Measurements from ENCODE around the gene PKM. TPM values are rescaled to one million over a fixed set of nuclear protein-coding genes. Genes with fewer than 3 reads are reported as not detected.

PKM gene
- total RNA-seq, 1 experiment from 2014 or later: 1,858 TPM

DNA sequence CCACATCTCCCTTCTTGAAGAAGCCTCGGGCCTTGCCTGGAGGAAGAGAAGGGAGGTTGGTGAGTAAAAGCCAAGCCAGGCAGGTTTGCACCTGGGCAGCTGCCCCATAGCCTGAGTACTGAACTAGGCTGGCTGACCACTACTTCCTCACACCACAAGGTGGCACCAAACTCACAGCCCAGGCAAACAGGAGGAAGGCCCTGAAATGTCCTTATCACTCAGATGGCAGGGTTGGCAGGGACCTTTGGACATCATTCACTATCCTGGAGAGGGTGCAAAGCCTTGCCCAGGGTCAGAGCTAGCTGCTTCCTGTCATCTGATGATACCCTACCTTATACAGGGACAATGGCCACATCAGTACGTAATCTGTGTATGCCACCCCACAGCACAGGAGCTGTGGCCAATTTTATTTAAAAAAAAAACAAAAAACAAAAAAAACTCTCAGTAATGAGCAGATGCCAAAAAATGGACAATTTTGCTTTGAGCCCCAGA lies 31.2 kb downstream of the PKM start:
- Histone ChIP-seq H3K9me3 (replicated peaks) (no peaks in the 10 kb centered on the region), H3K27me3 (no peaks in the 10 kb centered on the region), H3K36me3 (peaks cover 70% of the 10 kb centered on the region), H3K4me1 (peaks cover 32% of the 10 kb centered on the region), H3K4me3 (no peak overlapping the region), H3K27ac (no peak overlapping the region)
- DNase-seq: peak; percentile 55 to 75

DNA sequence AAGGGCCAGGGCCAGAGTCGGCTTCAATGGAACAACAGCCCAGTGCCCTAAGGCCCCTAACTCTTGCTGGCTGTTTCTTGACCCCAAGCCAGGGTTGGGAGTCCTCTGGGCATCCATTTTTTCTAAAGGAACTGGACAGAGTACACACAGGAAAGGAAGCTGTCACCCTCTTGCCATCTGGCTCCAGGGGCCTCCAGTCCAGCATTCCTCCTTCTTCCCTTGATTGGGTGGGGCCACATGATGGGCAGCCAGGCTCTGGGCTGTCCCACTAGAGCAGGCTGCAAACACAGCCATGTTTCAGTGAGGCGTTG lies 31.8 kb downstream of the PKM start:
- no peaks in the 10 kb centered on the region for H3K27me3 ChIP-seq
- no peak overlapping the region for H3K27ac ChIP-seq
- no peak overlapping the region for H3K4me3 ChIP-seq
- H3K4me1 ChIP-seq: peaks cover 27% of the 10 kb centered on the region
- H3K36me3 ChIP-seq: peaks cover 64% of the 10 kb centered on the region
- no peak for DNase-seq
- H3K9me3 ChIP-seq (replicated peaks): no peaks in the 10 kb centered on the region

DNA sequence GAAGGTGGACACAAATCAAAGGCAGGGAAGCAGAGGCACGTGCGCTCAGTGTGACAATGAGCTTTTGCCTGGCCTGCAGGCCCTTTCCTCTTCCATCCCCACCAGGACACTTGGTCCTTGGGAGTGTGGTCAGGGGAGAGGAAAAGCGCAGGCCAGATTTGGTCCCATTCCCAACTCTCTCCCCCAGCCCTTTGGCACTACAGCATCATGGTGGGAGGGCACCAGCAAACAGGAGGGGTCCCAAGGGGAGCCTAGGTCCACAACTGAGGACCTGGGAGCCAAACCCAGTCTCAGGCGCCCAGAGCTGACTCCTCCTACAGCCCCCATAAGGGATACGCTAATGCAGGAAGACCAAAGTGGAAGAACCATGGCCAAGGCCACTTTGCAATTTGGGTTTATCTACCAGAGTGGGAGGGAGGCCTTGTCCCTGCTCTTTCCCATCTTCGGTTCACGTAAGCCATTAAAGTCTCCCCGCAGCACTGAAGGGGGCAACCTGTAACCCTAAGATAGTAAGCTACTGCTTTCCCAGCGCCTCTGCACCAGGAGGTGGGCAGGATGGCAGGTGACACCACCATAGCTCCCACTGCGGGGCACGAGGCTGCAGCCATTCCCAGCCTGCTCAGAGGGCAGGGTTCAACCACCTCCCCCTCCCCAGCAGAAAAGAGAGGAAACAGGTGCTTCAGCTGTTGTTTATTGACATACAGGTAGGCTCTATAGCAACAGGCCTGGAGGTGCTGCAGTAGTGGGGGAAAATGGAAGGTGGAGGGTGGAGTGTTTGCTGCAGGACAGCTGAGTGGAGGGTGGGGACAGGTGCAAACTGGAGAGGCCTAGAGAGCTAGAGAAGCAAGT lies 32.4 kb downstream of the PKM start:
- H3K27me3 ChIP-seq: no peaks in the 10 kb centered on the region
- peaks cover 58% of the 10 kb centered on the region for H3K36me3 ChIP-seq
- H3K27ac ChIP-seq: no peak overlapping the region
- no peaks in the 10 kb centered on the region for H3K9me3 ChIP-seq (replicated peaks)
- H3K4me3 ChIP-seq: no peak overlapping the region
- DNase-seq: no peak
- H3K4me1 ChIP-seq: peaks cover 24% of the 10 kb centered on the region

DNA sequence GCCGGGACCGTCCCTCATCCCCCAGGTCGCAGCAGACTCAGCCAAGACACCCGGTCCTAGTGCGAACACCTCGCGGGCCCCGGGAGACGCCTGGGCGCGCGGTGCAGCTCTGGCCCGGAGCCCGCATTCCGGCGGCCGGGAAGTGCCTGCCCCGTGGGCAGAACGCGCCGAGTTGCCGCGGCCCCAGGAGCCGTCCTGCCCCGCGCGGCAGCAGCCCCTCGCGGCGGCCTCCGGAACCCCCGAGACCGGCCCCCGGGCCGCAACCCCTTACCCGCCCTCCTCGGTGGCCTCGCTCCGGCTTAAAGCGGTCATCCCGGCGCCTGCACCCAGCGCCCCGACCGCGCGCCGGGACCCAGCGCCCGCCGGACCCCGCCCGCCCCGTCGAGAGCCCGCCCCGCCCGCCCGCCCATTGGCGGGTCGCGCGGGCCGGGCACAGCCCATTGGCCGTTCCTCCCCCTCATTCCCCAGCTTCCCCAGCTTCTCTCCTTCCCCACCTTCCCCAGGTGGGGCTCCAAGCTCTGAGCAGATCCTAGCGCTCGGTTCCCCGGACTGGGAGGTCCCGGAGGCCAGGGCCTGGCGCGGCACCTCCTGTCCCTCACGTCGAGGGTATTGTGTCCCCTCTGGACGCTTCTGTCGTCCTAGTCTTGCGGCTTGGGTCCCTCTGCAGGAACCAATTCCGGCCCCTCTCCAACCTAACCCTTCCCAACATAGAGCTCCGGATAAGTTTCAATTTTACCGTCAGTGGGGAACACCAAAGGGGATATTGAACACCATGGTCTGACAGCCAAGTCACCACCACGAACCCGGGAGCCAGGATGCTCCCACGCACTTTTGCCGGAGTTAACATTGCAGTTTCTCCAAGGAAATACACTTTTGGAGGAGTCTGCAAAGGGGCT lies 33.3 kb downstream of the PKM start, which contains the start of gene GRAMD2A:
TSS of gene GRAMD2A (minus strand) at position 328 of the 896 bp plus-strand sequence.
- Histone ChIP-seq H3K27ac (no peak within 1 kb of the TSS), H3K4me1 (peaks cover 18% of the 10 kb centered on the region), H3K27me3 (no peaks in the 10 kb centered on the region), H3K36me3 (peaks cover 49% of the 10 kb centered on the region), H3K4me3 (no peak within 1 kb of the TSS), H3K9me3 (replicated peaks) (no peaks in the 10 kb centered on the region)
- peak in 1 of 2 experiments; percentile 26 for DNase-seq

DNA sequence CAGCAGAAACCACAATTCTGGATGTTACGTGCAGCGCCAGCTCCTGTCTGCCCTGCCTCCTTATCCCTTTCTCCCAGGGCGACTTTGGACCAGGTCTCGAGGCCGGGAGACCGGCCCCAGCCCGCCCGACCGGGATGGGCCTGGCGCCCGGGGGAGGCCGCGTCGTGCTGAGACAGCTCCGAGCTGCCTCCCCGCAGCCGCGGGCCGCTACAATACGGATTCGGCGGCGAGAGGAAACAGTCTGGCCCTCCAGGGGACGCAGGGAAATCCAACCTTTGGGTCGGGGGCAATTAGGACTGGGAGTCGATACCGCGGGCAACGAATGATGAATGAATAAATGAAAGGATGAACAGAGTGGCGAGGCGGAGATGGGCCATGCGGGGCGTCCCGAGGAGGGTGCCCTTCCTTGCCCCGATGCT lies 33.9 kb downstream of the PKM start:
- H3K9me3 ChIP-seq (replicated peaks): no peaks in the 10 kb centered on the region
- DNase-seq: no peak
- no peak overlapping the region for H3K4me3 ChIP-seq
- H3K27ac ChIP-seq: no peak overlapping the region
- H3K36me3 ChIP-seq: peaks cover 43% of the 10 kb centered on the region
- no peaks in the 10 kb centered on the region for H3K27me3 ChIP-seq
- peaks cover 21% of the 10 kb centered on the region for H3K4me1 ChIP-seq

DNA sequence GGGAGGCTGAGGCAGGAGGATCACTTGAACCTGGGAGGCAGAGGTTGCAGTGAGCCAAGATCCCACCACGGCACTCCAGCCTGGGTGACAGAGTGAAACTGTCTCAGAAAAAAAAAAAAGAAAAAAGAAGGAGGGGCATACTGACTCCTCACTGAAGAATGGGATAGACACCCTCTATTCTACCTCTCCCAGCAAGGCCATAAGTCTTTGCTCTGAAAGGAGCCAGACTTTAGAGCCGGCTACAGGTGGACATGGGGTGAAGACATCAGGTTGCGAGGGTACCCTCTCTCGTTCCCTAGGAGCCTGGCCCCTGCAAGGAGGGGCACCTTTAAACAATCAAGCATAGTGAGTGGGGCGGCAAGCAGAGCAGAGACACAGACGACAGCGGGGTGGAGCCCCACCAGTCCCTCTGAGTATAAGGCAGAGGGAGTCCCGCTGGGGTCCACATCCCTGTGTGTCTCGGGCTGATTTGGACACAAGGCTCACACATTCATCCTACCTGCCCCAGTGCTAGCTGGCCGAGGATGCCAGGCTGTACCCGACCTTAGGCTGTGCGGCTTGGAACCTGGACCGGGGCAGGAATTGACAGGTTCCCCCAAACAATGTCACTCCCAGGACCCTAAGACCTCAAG lies 34.5 kb downstream of the PKM start:
- Histone ChIP-seq H3K36me3 (peaks cover 38% of the 10 kb centered on the region), H3K27me3 (no peaks in the 10 kb centered on the region), H3K4me3 (no peak overlapping the region), H3K9me3 (replicated peaks) (no peaks in the 10 kb centered on the region), H3K27ac (no peak overlapping the region), H3K4me1 (peaks cover 16% of the 10 kb centered on the region)
- peak in 1 of 2 experiments; percentile 34 for DNase-seq

DNA sequence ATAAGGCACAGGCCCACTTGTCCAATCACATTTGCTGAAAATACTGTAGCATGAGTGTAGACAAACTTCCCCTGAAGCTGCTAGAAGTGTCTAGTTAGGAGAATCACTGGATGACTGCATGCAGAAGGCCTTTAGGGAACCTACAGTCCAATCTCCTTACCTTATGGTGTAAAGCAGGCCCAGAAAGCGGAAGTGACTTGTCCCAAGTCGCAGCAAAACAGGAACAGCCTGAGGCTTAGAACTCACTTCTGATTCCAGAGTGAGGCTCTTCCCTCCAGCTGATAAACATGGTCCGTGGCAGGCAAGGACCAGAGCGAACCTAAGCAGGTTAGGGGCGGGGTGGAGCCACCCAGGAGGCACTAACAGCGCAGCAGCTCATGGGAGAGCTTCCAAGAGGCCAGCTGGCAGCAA lies 35.9 kb downstream of the PKM start:
- DNase-seq: no peak
- Histone ChIP-seq H3K27me3 (no peaks in the 10 kb centered on the region), H3K4me1 (peaks cover 9% of the 10 kb centered on the region; the same call in 1 of the 2 replicates), H3K27ac (no peak overlapping the region), H3K9me3 (replicated peaks) (no peaks in the 10 kb centered on the region), H3K36me3 (peaks cover 23% of the 10 kb centered on the region), H3K4me3 (no peak overlapping the region)

DNA sequence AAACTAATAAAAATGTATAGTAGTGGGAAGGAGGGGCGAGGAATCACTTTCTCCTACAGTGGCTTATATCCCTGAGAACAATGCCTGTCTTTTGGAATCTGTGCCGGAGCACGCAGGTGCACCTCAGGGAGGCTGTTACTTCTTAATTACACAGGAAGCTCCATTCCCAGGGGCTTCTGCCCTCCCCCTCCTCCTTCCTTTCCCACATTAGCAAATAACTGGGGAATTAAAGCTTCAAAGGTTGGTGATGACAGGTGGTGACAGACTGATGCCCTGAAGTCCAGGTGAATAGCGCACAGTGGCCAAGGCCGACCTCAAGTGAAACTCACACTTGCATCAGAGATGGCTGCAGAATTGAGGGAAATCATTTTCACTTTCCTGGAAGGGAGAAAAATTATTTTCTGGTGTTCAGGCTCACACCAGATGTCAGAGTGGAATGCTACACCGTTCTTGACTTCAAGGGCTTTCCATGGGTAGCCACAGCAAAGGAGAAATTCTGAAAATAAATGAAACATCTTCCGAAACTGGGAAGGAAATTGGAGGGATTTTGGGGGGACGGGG lies 37.1 kb downstream of the PKM start:
- peaks cover 10% of the 10 kb centered on the region; the same call in 1 of the 2 replicates for H3K4me1 ChIP-seq
- H3K9me3 ChIP-seq (replicated peaks): no peaks in the 10 kb centered on the region
- H3K27ac ChIP-seq: no peak overlapping the region
- peaks cover 12% of the 10 kb centered on the region for H3K36me3 ChIP-seq
- no peak overlapping the region for H3K4me3 ChIP-seq
- H3K27me3 ChIP-seq: no peaks in the 10 kb centered on the region
- DNase-seq: no peak

DNA sequence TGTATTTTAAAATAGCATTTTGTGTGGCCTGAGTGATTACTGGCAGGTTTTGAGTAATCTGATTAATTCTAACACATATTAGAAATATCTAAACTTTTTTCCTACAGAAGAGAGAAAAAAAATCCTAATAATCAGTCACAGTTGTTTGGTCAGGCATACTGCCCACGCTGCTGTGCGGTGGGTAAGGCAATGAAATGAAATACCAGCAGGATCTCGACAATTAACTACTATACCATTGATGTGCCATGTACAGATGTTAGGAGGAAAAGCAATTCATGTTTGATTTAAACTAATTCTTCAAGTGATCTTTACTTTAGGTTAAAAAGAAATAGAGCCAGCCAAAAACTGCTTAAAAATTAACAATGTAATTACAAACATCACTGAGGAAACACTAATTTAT lies 38.6 kb downstream of the PKM start:
- peak in 1 of 2 experiments; percentile 55 for DNase-seq
- H3K4me3 ChIP-seq: no peak overlapping the region
- H3K27ac ChIP-seq: no peak overlapping the region
- H3K9me3 ChIP-seq (replicated peaks): no peaks in the 10 kb centered on the region
- H3K27me3 ChIP-seq: no peaks in the 10 kb centered on the region
- H3K36me3 ChIP-seq: no peaks in the 10 kb centered on the region
- H3K4me1 ChIP-seq: peaks cover 11% of the 10 kb centered on the region; the same call in 1 of the 2 replicates

DNA sequence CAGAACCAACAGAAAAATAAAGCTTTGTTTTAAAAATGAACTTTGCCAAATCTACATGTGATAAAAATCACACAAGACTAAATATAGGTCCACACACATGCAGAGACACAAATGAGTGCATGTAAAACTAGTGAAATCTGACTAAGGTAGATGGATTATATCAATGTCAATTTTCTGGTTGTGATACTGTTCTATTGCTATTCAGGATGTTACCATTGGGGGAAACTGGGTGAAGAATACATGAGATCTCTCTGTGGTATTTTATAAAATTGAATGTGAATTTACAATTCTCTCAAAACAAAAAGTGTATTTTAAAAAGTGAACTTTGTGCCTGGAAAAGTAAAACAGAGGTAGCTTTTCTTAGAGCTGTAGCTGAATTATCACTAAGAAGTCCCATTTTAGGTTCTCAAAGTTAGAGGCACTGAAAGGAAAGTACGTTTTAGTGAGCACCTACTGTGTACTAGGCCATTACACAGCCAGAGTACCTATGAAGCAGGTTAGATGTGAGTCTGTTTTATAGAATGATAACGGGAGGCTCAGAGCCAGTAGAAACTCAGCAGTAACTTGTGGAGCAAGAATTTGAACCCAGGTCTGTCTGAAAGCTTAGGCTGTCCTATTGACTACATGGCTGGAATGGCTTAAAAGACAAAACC lies 41.6 kb downstream of the PKM start:
- no peak overlapping the region for H3K4me3 ChIP-seq
- H3K27ac ChIP-seq: no peak overlapping the region
- peaks cover 11% of the 10 kb centered on the region; the same call in 1 of the 2 replicates for H3K4me1 ChIP-seq
- no peaks in the 10 kb centered on the region for H3K36me3 ChIP-seq
- no peaks in the 10 kb centered on the region for H3K9me3 ChIP-seq (replicated peaks)
- no peaks in the 10 kb centered on the region for H3K27me3 ChIP-seq
- no peak for DNase-seq

DNA sequence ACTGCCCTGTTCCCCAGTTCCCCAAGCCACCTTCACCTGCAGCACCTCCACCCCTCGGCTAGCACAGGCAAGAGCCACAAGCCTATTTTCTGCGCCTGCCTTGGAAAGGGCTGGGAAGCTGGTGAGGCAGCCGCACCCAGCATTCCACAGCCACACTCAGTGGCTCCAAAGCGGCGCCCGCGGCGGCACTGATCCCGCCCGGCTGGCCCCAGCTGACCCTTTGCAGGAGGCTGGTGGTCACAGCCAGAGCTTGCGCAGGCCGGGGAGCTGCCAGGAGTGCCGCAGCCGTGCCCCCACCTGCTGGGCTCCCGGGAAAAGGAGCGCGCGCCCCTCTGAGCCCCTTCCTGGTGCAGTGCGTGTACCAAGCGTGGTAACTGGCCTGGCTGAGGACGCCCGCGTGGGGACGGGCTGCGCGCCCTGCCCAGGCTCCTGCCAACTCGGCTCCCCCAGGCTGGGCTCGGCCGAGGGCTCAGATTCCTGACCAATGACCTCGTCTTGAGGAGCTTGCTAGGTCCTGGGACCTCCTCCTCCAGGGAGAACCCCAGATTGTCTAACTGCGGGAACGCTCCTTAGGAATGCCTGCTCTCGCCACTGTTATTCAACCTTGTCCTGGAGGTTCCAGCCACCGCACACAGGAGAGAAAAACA lies 46.7 kb downstream of the PKM start:
- H3K9me3 ChIP-seq (replicated peaks): no peaks in the 10 kb centered on the region
- H3K36me3 ChIP-seq: no peaks in the 10 kb centered on the region
- no peaks in the 10 kb centered on the region for H3K27me3 ChIP-seq
- peaks cover 11% of the 10 kb centered on the region for H3K4me1 ChIP-seq
- DNase-seq: peak; percentile 62 to 65
- peak overlapping the region; percentile 54 for H3K4me3 ChIP-seq
- H3K27ac ChIP-seq: no peak overlapping the region; the same call in 1 of the 2 replicates

DNA sequence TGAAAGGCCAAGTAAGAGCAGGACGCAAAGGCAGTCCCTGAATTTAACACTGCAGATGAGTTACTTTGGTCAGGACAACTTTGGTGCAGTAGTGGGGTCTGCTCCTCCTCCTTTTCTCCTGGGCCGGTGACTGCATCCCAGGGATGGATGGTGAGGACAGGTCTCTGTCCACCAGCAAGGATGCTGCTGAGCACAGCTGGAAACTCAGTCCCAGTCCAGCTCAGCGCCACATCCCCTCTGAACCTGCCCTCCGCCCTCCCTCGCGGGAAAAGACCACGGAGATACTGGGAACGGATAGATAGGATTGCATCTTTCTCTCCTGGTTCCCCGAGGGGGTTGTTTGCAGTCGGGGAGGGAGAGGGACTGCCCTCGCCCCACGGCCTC lies 47.2 kb downstream of the PKM start:
- no peaks in the 10 kb centered on the region for H3K9me3 ChIP-seq (replicated peaks)
- H3K36me3 ChIP-seq: no peaks in the 10 kb centered on the region
- H3K4me3 ChIP-seq: peak overlapping the region; percentile 54
- peaks cover 8% of the 10 kb centered on the region for H3K4me1 ChIP-seq
- H3K27me3 ChIP-seq: no peaks in the 10 kb centered on the region
- no peak for DNase-seq
- H3K27ac ChIP-seq: no peak overlapping the region; the same call in 1 of the 2 replicates

DNA sequence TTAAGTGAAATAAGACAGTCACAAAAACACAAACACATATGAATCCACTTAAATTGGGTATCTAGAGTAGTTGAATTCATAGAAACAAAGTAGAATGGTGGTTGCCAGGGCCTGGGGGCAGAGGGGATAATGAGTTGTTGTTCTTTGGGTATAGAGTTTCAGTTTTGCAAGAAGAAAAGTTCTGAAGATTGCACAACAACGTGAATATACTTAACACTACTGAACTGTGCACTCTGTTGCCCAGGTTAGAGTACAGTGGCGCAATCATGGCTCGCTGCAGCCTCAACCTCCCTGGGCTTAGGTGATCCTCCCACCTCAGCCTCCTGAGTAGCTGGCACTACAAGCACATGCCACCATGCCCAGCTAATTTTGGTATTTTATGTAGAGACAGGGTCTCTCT lies 48.3 kb downstream of the PKM start:
- Histone ChIP-seq H3K4me1 (peaks cover 8% of the 10 kb centered on the region), H3K27me3 (no peaks in the 10 kb centered on the region), H3K4me3 (no peak overlapping the region), H3K36me3 (no peaks in the 10 kb centered on the region), H3K27ac (no peak overlapping the region), H3K9me3 (replicated peaks) (no peaks in the 10 kb centered on the region)
- DNase-seq: peak in 1 of 2 experiments; percentile 36

Measured in SJCRH30 (cell line).